Neuron (in vitro differentiated cells): ENCODE measurements around the gene MTA3.
"Not testable (repeated sequence)": the region's sequence is repeated elsewhere in the genome, so short reads cannot be mapped to it uniquely, and the experiment has no call there.

ENCODE experiments used
- H2AFZ ChIP-seq: one replicate; pipeline ENCODE4 v1.6.1; 2013; ENCODE audit warnings: low read depth, mild to moderate bottlenecking, inconsistent platforms, low read length, moderate library complexity
- H3K27me3 ChIP-seq: one replicate; pipeline ENCODE4 v1.6.1; 2013; ENCODE audit warnings: low read length; ENCODE audit not compliant: insufficient read depth
- H3K36me3 ChIP-seq: one replicate; pipeline ENCODE4 v1.6.1; 2013; ENCODE audit warnings: low read length; ENCODE audit not compliant: insufficient read depth
- H3K4me1 ChIP-seq: one replicate; pipeline ENCODE4 v1.6.1; 2013; ENCODE audit warnings: low read length; ENCODE audit not compliant: insufficient read depth
- H3K4me3 ChIP-seq: 2 replicates; pipeline ENCODE4 v1.5.1; 2013; ENCODE audit warnings: mild to moderate bottlenecking, low read length, moderate library complexity
- H3K9me3 ChIP-seq: one replicate; pipeline ENCODE4 v1.6.1; 2013; ENCODE audit warnings: low read length

The MTA3 gene

DNA sequence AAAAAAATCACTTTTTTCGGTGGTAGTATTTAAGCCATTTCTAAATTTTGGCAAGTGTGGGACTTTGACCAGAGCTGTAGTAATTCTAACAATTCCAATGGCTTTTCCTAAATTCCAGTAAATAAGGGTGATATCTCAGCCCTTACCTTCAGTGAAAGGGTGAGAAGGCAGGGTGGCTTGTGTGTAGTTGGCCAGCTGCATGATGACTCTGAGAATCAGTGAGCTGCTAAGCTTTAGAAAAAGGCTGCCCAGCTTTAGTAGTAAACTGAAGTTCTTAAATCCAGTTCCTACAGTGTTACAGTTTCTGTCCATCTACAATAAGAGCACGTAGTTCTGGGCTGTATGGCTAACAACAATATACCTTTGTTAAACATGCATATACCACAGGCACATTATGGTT is 153.5 kb downstream of the MTA3 start:
- H3K9me3 ChIP-seq, result no peaks in the 10 kb centered on the region
- H2AFZ ChIP-seq, result no peak overlapping the region
- no peak overlapping the region for H3K4me3 ChIP-seq
- H3K36me3 ChIP-seq, result peaks cover 3% of the 10 kb centered on the region
- H3K4me1 ChIP-seq, result peaks cover 14% of the 10 kb centered on the region
- H3K27me3 ChIP-seq, result no peaks in the 10 kb centered on the region

DNA sequence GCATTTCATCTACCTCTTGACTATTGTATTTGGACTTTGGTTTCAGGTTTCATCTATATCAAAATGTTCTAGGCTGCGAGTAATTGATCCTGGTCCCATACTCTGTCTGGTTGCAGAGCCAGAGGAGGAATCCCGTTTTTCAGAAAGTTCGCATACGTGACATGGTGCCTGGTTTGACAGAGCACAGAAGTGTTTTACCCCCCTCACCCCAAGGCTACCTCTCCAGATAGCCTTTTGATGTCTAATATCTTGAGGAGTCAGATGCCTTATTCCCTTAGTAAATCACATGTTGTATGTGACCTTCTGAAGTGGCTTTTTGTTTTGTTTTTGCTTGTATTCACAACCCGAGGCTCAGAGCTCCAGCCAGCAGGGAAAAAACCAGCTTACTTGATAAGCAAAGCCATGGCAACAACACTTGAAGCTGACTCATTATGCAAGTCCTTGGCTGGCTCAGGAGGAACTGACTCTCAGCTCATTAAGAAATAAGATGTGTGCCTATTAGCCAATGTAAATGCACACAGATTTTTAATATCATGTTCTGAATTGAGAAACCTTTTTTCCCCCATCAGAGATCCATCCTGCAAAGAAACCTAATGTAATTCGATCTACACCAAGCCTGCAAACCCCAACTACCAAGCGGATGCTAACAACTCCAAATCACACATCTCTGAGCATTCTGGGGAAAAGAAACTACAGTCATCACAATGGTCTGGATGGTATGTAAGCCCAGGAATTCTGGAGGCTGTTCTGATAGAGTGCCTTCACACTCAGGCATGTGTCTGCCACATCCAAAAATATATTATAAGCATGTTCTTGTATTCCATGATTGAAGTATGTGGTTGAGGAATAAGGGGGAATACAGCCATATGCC is 154.1 kb downstream of the MTA3 start:
- no peaks in the 10 kb centered on the region for H3K9me3 ChIP-seq
- no peaks in the 10 kb centered on the region for H3K27me3 ChIP-seq
- H3K36me3 ChIP-seq, result peaks cover 6% of the 10 kb centered on the region
- peaks cover 14% of the 10 kb centered on the region for H3K4me1 ChIP-seq
- H2AFZ ChIP-seq, result no peak overlapping the region
- H3K4me3 ChIP-seq, result no peak overlapping the region

DNA sequence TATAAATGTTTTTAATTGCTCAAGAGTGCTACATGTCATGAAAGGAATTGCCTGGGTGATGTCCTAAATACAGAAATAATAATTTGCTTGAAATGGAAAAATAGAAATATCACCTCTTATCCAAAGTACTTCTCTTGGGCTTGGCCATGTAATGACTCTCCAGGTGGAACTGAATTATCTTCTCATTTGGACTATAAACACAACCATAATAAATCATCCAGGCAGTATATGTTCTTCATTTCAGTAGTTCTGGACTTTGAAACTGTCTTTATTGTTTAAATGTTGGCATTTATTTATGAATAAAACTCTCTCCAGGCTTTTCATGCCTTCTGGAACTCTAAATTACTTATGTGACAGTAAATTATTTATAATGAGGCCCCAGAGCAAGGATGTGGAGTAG is 155.0 kb downstream of the MTA3 start:
- peaks cover 14% of the 10 kb centered on the region for H3K4me1 ChIP-seq
- no peaks in the 10 kb centered on the region for H3K9me3 ChIP-seq
- H3K27me3 ChIP-seq, result no peaks in the 10 kb centered on the region

DNA sequence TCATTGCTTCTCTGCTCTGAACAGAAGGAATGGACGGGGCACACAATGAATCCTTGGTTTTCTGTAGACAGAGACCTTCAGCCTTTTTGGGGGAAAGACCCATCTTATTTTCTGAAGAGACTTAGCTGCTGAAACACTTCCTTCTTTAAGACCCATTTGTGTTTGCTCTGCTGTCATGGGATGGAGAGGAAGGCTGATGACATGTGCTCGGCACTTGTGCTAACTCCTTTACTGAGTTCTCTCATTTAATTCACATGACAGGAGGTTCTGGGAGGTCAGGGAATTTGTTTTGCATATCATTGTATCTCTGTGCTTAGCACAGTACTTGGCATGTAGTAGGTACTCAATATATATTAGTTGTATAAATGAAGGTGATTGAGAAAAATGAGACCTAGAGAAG is 156.5 kb downstream of the MTA3 start:
- Histone ChIP-seq H3K27me3 (no peaks in the 10 kb centered on the region), H3K4me1 (peaks cover 14% of the 10 kb centered on the region), H2AFZ (no peak overlapping the region), H3K9me3 (no peaks in the 10 kb centered on the region), H3K36me3 (peaks cover 6% of the 10 kb centered on the region), H3K4me3 (no peak overlapping the region)

More for the DNA sequence above, 155.0 kb downstream of the MTA3 start:
- Histone ChIP-seq H3K36me3 (peaks cover 6% of the 10 kb centered on the region), H3K4me3 (no peak overlapping the region), H2AFZ (no peak overlapping the region)

DNA sequence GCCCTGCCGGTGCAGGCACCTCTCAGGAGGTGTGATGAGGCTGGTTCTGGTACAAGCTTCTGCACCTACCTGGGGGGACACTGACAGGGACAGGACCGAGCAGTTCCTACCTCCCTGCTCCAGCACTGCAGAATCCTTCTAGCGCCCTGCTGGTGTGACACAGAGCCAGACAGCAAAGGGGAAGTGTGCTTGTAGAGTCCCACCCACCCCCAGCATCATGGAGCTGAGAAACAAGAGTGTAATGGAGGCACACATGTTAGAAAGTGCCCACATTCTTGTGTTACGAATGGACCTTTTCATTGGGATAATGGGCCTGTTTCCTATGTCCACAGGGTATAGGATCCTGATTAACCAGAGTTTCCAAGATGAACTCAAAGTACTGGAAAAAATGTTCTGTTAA is 157.2 kb downstream of the MTA3 start:
- peaks cover 6% of the 10 kb centered on the region for H3K36me3 ChIP-seq
- no peaks in the 10 kb centered on the region for H3K9me3 ChIP-seq
- no peak overlapping the region for H3K4me3 ChIP-seq
- H2AFZ ChIP-seq, result no peak overlapping the region
- peaks cover 14% of the 10 kb centered on the region for H3K4me1 ChIP-seq
- no peaks in the 10 kb centered on the region for H3K27me3 ChIP-seq

DNA sequence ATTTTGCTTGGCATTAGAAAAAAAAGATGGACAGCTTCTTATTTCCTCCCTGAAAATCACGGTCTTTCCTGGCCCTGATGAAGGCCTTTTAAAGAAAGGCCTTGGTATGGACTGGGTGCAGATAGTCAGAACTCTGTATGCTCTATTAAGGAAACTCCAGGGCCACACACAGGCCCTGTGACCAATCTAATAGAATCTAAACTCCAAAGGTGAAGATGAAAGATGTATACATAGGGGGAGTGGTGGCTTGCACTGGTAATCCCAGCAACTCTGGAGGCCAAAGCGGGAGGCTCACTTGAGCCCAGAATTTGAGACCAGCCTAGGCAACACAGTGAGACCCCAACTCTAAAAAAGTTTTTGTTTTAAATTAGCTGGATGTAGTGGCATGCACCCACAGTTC is 158.2 kb downstream of the MTA3 start:
- no peaks in the 10 kb centered on the region for H3K9me3 ChIP-seq
- no peaks in the 10 kb centered on the region for H3K27me3 ChIP-seq
- H2AFZ ChIP-seq, result no peak overlapping the region
- no peak overlapping the region for H3K4me3 ChIP-seq
- H3K36me3 ChIP-seq, result peaks cover 6% of the 10 kb centered on the region
- peaks cover 14% of the 10 kb centered on the region for H3K4me1 ChIP-seq

DNA sequence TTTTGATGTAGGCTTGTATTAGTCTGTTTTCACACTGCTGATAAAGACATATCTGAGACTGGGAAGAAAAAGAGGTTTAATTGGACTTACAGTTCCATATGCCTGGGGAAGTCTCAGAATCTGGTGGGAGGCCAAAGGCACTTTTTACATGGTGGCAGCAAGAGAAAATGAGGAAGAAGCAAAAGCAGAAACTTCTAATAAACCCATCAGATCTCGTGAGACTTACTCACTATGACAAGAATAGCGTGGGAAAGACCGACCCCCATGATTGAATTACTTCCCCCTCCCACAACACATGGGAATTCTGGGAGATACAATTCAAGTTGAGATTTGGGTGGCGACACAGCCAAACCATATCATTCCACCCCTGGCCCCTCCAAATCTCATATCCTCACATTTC is 162.9 kb downstream of the MTA3 start:
- H3K4me3 ChIP-seq, H2AFZ ChIP-seq, H3K27me3 ChIP-seq, H3K4me1 ChIP-seq, H3K36me3 ChIP-seq, H3K9me3 ChIP-seq: not testable (repeated sequence)

DNA sequence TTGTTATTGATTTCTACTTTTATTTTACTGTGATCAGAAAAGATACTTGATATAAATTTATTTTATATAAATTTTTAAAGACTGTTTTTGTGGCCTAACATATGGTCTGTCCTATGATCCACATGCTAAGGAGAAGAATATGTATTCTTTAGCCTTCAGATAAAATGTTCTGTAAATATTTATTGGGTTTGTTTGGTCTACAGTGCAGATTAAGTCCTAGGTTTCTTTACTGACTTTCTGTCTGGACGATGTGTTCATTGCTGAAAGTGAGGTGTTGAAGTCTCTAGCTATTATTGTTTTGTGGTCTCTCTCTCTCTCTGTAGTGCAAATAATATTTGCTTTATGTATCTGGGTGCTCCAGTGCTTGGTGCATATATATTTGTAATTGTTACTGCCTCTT is 165.4 kb downstream of the MTA3 start:
- H2AFZ ChIP-seq, result no peak overlapping the region
- H3K4me3 ChIP-seq, result no peak overlapping the region
- no peaks in the 10 kb centered on the region for H3K4me1 ChIP-seq
- peaks cover 5% of the 10 kb centered on the region for H3K9me3 ChIP-seq
- H3K36me3 ChIP-seq, result no peaks in the 10 kb centered on the region
- H3K27me3 ChIP-seq, result no peaks in the 10 kb centered on the region

DNA sequence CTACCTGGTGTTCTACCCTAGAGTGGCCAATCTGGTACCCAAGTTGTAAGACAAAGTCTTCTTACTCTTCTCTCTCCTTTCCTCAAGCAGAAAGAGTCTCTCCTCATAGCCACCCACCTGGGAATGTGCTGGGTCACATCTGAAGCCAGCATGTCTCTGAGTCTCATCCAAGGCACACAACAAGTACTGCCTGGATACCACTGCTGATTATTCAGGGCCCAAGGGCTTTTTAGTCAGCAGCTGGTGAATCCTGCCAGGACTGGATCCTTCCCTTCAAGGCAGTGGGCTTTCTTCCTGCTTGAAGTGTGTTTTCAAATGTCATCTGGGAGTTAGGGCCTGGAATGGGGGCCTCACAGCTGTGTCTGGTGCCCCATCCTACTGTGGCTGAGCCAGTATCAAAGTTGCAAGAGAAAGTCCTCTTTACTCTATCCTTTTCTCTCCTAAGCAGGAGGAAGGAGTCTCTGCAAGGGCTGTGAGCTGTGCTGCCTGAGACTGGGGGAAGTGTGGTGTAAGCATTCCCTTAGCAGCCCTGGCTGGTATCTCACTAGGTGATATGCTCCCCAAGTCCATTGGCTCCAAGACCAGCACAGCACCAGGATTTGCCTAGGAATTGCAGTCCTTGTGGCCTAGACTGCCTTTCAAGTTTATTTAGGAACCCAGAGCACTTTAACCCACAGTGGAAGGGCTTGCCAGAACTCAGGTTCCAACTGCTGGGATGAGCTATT is 168.3 kb downstream of the MTA3 start:
- H2AFZ ChIP-seq, result no peak overlapping the region
- H3K9me3 ChIP-seq, result peaks cover 5% of the 10 kb centered on the region
- H3K4me3 ChIP-seq, result no peak overlapping the region
- H3K27me3 ChIP-seq, result no peaks in the 10 kb centered on the region
- H3K36me3 ChIP-seq, result no peaks in the 10 kb centered on the region
- no peaks in the 10 kb centered on the region for H3K4me1 ChIP-seq

DNA sequence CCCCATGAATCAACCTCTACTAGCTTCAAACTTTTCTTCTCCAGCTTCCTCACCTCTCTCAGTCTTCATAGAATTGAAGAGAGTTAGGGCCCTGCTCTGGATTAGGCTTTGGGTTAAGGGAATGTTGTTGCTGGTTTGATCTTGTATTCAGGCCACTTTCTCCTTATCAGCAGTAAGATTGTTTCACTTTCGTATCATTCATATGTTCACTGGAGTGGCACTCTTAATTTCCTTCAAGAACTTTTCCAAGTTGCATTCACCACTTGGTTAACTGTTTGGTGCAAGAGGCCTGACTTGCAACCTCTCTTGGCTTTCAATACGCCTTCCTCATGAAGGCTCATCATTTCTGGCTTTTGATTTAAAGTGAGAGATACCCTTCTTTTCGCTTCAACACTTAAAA is 172.7 kb downstream of the MTA3 start:
- Histone ChIP-seq H3K4me3 (no peak overlapping the region), H3K4me1 (no peaks in the 10 kb centered on the region), H2AFZ (no peak overlapping the region), H3K9me3 (peaks cover 2% of the 10 kb centered on the region), H3K36me3 (no peaks in the 10 kb centered on the region), H3K27me3 (no peaks in the 10 kb centered on the region)

DNA sequence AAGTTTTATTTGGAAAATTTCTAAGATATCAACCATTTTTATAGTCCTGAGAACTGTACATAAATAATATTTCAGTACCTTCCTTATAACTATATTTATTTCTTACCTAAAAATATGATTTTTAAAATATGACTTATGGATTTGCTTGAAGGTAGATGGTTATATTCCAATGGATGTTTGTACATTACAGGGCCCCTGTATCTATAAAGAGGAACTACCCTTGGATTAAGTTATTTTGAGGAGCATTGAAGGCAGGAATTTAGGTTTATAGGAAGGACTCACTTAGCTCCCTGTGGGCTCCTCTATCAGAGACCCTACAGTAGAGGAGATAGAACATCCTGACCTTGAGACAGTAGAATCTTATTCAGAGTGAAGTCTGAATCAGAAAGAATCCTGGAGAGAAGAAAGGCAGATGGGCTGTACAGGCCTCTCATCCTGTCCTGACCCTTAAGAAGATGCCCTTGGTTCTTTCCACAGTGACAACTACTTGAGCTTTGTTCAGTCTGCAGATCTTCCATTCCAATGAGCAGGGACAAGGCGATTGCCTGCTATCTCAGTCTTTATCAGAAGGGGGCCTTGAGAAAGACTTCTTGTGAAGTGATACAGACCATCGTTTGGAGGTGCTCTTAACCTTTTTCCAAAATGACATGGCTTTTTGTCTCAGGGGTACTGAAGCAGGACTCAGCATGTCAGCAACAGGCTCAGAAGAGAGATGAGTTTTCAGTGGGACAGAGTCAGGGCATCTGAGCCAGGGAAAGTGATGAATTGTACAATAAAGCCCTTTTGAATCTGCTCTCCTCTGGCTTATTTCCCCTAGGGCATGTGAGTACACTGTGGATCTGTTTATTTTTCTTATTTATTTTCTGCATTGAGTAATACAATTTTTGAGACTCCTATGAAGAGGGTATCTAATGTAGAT is 174.6 kb downstream of the MTA3 start:
- no peak overlapping the region for H3K4me3 ChIP-seq
- H3K27me3 ChIP-seq, result no peaks in the 10 kb centered on the region
- no peaks in the 10 kb centered on the region for H3K9me3 ChIP-seq
- H3K4me1 ChIP-seq, result no peaks in the 10 kb centered on the region
- H2AFZ ChIP-seq, result no peak overlapping the region
- peaks cover 3% of the 10 kb centered on the region for H3K36me3 ChIP-seq

DNA sequence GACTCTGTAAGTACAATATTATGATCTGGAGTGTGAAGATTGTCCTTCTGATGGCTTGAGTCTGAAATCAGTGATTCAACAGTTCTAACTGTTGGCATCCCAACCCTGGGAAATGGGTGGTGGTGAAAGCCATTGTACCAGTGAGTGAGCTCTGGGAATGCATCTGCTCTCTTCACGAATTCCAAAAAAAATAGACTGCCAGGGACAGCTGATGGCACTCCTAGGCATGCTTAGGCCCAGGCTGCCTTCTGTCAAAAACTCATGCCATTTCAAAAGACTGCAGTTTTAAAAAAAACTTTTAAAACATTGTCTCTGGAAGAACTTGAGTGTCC is 175.2 kb downstream of the MTA3 start:
- Histone ChIP-seq H3K36me3 (peaks cover 3% of the 10 kb centered on the region), H3K4me3 (no peak overlapping the region), H2AFZ (no peak overlapping the region), H3K9me3 (no peaks in the 10 kb centered on the region), H3K4me1 (no peaks in the 10 kb centered on the region), H3K27me3 (no peaks in the 10 kb centered on the region)

DNA sequence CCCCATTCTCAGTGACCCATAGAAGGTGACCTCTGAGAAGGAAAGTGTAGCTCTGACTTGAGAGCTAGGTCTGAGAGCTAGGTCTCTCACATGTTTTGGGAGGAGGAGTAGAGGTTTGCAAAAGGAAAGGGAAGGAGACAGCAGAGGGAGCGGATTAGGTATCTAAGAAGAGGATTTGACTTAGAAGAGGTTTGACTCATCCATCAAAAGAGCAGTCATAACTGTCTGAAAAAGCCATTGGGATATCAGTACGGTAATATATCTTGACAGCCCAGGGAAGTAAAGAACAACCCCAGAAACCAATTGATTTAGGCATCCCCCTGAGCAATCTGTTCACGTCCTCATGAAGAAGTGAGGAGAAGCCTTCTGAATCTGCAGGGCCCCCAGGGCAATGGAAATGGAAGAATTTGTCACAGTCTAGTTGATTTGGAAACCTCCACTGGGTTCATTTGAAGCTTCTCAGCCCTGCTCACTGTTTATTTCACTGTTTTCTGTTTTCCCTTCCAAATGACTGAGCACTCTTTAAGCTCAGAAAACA is 176.2 kb downstream of the MTA3 start:
- Histone ChIP-seq H3K4me1 (no peaks in the 10 kb centered on the region), H3K36me3 (peaks cover 5% of the 10 kb centered on the region), H2AFZ (no peak overlapping the region), H3K4me3 (no peak overlapping the region), H3K27me3 (no peaks in the 10 kb centered on the region), H3K9me3 (no peaks in the 10 kb centered on the region)
